NCI-H2081 (cell line): Measurements from ENCODE around the gene VWA3B.
"Not testable (repeated sequence)": the region's sequence is repeated elsewhere in the genome, so short reads cannot be mapped to it uniquely, and the experiment has no call there.

Experiments used
- DNase-seq, 2 experiments: peaks; one replicate each; lab custom pipeline; 2025; lab: John Stamatoyannopoulos, UW

The VWA3B gene

GRCh38 chr2:98130073-98130472 lies 43.1 kb downstream of the VWA3B start:
- not testable (repeated sequence) for DNase-seq

DNA sequence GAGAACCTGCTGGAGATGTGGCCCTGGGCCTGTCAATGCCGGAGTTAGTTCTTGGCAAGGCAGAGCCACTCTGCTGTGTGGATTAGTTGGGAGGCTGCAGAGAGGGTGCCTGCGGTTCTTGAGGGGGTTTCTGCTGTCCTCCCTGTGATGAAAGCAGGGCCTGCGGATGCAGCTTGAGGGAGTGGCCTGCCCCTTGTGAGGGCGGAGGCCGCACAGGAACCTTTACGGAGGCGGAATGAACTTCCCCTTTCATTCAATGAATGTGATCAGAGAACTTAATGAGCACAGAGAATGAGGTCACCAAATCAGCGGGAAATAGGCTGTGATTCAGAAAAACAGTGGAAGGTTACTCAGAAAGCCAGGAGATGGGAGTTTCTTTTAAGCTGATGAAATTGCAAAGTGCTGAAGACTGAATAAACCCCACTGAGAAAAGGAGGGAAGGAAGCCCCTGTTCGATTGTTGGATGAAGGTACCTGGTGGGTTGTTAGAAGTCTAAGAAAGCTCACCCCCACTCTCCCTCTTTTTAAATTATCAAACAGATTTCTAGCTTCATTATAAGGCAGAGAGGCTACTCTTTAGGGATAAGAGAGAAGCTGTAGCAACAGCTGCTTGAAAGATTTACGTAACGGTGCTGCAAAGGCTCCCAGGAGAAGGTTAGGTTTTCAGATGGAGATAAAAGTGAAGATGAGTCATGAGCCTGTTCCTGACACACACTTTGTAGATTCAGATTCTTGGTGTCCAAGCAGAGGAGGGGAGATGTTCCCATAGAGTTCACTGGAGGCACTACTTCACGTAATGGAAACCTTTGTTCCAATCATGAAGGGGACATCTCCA lies 47.4 kb downstream of the VWA3B start:
- DNase-seq: no peak

- DNase-seq: no peak
Measured at GRCh38 chr2:98137196-98137595, 50.2 kb downstream of the VWA3B start.

DNA sequence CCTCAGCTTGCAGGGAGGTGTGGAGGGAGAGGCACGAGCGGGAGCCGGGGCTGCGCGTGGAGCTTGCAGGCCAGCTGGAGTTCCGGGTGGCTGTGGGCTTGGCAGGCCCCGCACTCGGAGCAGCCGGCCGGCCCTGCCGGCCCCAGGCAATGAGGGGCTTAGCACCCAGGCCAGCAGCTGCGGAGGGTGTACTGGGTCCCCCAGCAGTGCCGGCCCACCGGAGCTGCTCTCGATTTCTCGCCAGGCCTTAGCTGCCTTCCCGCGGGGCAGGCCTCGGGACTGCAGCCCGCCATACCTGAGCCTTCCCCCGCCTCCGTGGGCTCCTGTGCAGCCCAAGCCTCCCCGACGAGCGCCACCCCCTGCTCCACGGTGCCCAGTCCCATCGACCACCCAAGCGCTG lies 52.0 kb downstream of the VWA3B start:
- not testable (repeated sequence) for DNase-seq

DNA sequence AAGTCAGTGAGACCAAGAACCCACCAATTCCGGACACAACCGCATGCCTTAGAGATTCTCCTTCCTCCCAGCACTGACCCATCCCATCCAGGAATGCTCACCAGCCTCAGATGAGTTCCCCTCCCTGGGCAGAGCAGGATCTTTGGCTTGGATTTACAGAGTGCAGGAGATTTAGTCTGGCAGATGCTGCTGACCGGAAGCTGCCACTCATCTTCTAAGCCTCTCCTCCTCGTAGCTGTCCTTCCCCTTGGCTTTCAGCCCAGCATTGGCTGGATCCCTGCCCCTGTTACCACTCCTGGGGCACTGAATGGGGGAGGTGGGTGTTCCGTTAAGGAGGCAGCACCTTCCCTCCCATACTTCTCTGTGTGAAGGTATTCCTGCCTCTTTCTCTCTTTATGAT lies 53.2 kb downstream of the VWA3B start:
- no peak for DNase-seq

DNA sequence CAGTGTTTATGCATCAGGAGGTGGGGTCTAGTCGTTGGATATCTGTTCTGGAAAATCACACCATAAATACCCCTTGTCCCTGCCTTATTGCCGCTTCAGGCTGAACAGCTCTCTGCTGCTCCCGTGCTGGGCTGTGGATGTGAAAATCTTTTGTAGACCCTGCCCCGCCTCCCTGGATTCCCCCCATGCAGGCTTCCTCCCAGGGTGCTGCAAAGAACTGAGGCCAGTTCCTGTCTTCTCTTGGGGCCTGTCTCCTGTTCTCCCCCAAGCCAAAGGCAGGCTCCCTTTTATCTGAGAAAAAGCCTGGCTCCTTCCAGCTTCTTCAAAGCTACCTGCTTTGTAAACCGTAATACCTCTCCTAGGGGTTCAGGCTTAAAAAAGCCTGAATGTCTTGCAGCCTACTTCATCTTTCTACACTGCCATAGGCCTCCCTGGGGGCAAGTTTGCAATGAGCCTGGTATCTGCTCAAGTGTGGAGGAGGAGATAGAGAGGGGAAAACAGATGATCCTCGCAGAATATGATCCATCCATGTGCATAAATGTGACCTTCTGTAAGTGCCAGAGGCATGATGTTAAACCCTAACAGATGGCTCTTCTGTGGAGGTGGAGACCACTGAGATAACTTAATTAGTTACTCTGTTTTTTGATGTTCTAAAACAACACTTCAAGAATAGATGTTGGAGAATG lies 55.3 kb downstream of the VWA3B start:
- no peak for DNase-seq

- no peak for DNase-seq
Measured at GRCh38 chr2:98145070-98145469, 58.1 kb downstream of the VWA3B start.

DNA sequence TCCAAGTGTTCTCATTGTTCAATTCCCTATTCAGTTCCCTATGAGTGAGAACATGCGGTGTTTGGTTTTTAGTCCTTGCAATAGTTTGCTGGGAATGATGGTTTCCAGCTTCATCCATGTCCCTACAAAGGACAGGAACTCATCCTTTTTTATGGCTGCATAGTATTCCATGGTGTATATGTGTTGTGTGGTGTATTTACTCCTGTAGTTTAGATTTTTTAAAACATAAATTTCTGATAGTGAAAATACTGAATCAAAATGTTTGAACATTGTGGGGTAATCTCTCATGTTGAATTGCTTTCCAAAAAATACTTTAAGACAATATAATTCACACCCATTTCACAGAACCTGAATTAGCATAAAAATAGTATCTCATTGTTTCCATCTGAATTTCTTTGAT lies 60.9 kb downstream of the VWA3B start:
- DNase-seq: not testable (repeated sequence)

- DNase-seq: no peak
Measured at GRCh38 chr2:98148595-98149332, 61.8 kb downstream of the VWA3B start.

DNA sequence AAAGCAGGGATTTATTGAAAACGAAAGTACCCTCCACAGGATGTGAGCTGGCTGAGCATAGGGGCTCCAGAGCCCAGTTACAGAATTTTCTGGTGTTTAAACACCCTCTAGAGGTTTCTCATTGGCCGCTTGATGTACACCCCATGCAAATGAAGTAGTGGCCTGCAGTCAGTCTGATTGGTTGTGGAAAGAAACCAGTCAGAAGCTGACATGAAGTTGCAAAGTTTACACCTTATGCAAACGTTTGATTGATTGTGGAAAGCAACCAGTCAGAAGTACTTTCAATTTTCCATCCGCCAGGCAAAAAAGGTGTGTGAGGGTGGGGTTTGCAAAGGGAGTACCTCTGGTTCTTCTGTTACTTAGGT lies 62.3 kb downstream of the VWA3B start:
- no peak for DNase-seq

- DNase-seq: no peak
Measured at GRCh38 chr2:98153481-98153880, 66.5 kb downstream of the VWA3B start.

DNA sequence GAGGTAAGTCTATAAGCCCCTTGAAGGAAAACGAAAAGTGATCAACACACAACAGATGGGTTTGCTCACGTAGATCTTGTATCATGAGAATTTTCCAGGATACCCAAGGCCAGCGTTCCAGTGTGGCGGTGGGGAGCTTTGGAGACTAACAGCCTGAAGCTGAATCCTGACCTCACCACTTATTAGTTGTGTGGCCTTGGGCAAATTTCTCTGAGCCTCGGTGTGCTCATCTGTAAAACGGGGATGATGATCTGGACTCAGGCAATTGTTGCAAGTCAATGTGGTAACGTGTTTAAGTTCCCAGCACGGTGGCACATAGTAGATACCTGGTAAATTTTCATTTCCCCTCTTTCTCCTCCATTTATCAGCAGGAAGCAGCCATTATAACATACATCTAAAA lies 68.3 kb downstream of the VWA3B start:
- no peak for DNase-seq

DNA sequence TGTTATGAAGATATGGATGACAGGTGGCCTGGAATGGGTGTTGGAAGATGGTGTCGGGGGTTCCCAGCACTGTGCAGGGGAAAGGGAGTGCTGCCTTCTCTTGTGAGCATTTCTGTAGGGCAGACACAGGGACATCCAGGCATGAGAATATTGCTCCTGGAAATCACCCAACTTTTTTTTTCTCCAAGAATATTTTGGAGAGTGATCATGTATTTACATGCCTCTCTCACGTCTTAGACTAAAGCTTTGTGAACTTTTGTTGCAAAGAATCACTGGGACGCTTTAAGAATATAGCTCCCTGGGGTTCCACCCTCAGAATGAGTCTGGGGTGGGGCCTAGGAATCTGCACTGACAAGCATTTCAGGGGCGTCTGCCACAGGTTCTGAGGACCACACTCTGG lies 68.7 kb downstream of the VWA3B start:
- DNase-seq: no peak

DNA sequence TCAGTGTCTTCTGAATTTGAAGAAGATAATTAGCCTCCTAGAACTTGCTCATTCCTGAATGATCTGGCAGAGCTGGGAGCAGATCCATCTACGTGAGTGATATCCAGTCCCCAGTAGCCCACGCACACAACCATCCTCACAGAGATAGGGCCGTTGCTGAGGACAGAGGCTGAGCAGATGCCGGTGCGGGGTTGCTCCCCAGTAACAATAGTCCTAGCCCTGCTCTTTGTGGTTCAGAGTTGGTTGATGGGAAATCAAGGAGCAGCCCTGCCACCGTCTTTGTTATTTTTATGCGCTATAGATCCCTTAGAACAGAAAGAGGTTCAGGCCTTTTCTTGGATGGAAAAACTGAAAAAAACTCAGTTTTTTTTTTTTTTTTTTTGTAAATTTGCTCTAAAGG lies 69.3 kb downstream of the VWA3B start:
- no peak for DNase-seq

- no peak for DNase-seq
Measured at GRCh38 chr2:98157557-98157956, 70.6 kb downstream of the VWA3B start.

DNA sequence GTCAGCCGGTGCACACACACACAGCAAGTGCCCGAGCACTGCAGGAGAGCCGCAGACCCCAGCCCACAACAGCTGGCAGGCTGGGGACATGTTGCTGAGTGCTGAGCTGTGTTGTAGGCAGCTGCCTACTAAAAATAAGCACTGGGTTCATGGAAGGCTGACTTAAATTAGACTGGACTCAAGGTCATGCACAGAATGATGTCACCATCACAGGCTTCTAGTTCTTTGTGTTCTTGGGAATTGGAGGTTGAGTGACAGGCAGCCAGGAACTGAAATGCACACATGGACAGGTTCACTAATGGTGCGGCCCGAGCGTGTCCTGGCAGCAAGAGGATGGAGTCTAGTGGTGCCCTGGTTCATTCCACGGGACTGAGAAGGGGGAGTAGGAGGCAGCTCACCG lies 71.3 kb downstream of the VWA3B start:
- no peak for DNase-seq

DNA sequence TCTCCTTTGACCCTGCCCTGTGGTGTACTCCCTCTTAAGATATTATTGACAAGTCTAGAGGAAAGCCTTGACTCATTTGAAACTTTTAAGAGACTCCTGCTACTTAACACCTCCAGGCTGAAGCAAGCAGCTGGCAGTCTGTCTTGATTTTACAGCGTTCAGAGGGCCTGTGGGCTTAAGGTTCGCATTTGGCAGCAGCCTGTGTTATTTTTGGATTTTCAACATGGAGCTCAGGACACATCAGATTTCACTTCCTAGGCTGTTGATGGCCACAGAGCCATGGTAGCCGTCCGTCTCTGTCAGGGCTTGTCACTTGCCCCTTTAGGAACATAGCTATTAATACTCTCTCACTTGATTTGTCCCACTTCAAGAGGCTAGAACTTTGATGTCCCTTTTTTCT lies 73.6 kb downstream of the VWA3B start:
- no peak for DNase-seq

- DNase-seq: no peak
Measured at GRCh38 chr2:98161186-98161585, 74.2 kb downstream of the VWA3B start.

DNA sequence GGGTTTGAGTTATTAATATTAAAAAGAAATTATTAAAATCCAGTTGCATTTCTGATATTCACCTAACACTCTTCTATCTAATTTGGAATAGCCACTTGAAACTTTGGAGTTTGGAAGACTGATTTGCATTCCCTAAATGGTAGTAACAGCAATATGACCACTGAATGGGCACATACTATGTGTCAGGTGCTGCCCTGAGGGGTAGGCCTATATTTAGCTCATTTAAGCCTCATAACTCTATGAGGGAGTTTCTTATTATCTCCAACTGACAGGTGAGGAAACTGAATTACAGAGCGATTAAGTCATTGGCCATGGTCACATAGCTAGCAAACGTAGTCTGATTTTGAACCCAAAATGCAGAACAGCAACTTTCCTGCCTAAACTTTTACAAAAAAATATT lies 77.3 kb downstream of the VWA3B start:
- DNase-seq: no peak

GRCh38 chr2:98165516-98166071 lies 78.6 kb downstream of the VWA3B start:
- DNase-seq: no peak

- DNase-seq: no peak
Measured at GRCh38 chr2:98167916-98168315, 80.9 kb downstream of the VWA3B start.

DNA sequence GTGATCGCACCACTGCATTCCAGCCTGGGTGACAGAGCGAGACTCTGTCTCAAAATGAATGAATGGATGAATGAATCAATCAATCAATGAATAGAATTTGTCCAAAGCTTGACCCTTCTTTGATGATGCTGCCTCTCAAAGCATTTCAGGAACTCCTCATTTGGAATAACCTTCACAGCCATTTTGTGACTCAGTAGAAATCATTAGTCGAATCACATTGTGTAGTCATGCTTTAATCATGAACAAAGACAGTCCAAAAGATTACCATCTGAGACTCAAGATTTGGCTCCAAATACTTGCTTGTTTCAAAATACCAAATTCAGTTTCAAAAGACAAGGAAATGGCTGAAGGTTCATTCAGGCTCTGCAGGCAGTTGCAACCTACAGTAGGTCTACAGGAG lies 83.1 kb downstream of the VWA3B start:
- no peak for DNase-seq
